ENCODE data around the gene SLC2A13.
"Not testable (repeated sequence)": the region's sequence is repeated elsewhere in the genome, so short reads cannot be mapped to it uniquely, and the experiment has no call there.

Gene SLC2A13

DNA sequence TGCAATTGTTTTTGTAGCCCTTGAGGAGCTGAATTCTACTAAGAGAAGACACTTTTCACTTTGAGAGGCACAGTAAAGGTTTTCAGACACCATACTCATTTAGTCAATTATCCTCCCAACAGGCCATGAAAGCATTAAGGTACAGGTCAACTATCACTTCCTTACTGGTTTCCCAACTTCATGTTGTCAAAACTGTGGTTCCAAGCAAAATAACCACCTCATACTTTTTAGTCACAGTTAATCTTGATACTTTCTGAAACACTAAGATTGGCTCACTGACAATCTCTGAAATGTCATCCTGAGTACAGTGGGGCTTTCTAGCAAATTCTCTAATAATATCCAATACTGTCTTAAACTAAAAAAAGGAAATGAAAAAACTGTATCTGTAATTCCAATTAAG lies 71.7 kb downstream of the SLC2A13 start:
- DNase-seq (ENCODE audit: low read depth) = no peak
- TF ChIP-seq, protein P1, sequence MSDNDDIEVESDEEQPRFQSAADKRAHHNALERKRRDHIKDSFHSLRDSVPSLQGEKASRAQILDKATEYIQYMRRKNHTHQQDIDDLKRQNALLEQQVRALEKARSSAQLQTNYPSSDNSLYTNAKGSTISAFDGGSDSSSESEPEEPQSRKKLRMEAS (IDR thresholded peaks at IDR 0.05; ENCODE audit: low read depth, low read length) = no peak
- no peak for TF ChIP-seq CTCF (IDR thresholded peaks at IDR 0.05; ENCODE audit: low read depth, low read length)
- H3K4me3 ChIP-seq (ENCODE audit: low read depth, low read length) = no peak overlapping the region

GRCh38 chr12:40033242-40033630 lies 72.6 kb downstream of the SLC2A13 start:
- no peak for DNase-seq (ENCODE audit: low read depth)
- TF ChIP-seq CTCF (IDR thresholded peaks at IDR 0.05; ENCODE audit: low read depth, low read length) (no peak), POLR2A (IDR thresholded peaks at IDR 0.05; ENCODE audit: extremely low read depth, insufficient read length) (no peak), MYC (IDR thresholded peaks at IDR 0.05; ENCODE audit: low read depth, low read length) (no peak)
- TF ChIP-seq, protein P1 (IDR thresholded peaks at IDR 0.05; ENCODE audit: low read depth, low read length) = no peak
- H3K4me3 ChIP-seq (ENCODE audit: low read depth, low read length) = no peak overlapping the region

- H3K4me3 ChIP-seq (ENCODE audit: low read depth, low read length) = no peak overlapping the region
- TF ChIP-seq, protein P1 (IDR thresholded peaks at IDR 0.05; ENCODE audit: low read depth, low read length) = no peak
- TF ChIP-seq POLR2A (IDR thresholded peaks at IDR 0.05; ENCODE audit: extremely low read depth, insufficient read length) (no peak), MYC (IDR thresholded peaks at IDR 0.05; ENCODE audit: low read depth, low read length) (no peak), CTCF (IDR thresholded peaks at IDR 0.05; ENCODE audit: low read depth, low read length) (no peak)
- no peak for DNase-seq (ENCODE audit: low read depth)
These were observed 73.2 kb downstream of the SLC2A13 start for GRCh38 chr12:40032433-40033241.

GRCh38 chr12:40031965-40032364 lies 73.9 kb downstream of the SLC2A13 start:
- DNase-seq (ENCODE audit: low read depth) = no peak
- no peak overlapping the region for H3K4me3 ChIP-seq (ENCODE audit: low read depth, low read length)
- no peak for TF ChIP-seq MYC (IDR thresholded peaks at IDR 0.05; ENCODE audit: low read depth, low read length)

DNA sequence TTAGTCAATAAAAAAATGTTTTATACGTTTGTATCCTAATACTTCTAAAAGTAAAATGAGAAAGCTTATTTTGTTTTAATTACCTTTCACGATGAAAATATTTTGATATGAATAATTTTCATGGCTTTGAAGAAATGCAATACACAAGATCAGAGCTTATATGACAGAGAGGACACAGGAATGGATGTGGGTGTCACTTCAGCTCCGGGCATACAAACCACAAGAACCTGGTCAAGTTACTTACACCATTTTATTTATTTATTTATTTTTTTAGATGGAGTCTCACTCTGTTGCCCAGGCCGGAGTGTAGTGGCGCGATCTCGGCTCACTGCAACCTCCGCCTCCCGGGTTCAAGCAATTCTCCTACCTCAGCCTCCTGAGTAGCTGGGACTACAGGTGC lies 74.9 kb downstream of the SLC2A13 start:
- DNase-seq (ENCODE audit: low read depth); H3K4me3 ChIP-seq (ENCODE audit: low read depth, low read length): not testable (repeated sequence)

DNA sequence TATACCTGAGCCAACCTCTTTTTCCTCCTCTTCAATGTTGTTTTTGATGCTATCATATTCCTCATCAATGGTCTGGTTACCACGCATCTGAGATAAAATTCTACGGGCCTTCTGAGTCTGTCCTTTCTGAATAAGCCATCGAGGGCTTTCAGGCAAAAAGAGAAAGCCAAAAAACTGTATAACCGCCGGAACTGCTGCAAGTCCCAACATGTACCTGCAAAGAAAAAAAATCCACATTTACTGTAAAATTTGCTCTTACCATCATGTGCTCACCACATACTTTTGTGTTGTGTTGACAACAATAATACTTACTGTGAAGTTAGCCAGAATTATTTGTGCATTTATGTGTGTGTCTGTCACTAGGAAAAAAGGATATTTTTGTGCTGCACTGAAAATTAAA lies 77.6 kb downstream of the SLC2A13 start:
- DNase-seq (ENCODE audit: low read depth) = no peak
- TF ChIP-seq CTCF (IDR thresholded peaks at IDR 0.05; ENCODE audit: low read depth, low read length) (no peak), MYC (IDR thresholded peaks at IDR 0.05; ENCODE audit: low read depth, low read length) (no peak), POLR2A (IDR thresholded peaks at IDR 0.05; ENCODE audit: extremely low read depth, insufficient read length) (no peak)
- TF ChIP-seq, protein P1 (IDR thresholded peaks at IDR 0.05; ENCODE audit: low read depth, low read length) = no peak
- no peak overlapping the region for H3K4me3 ChIP-seq (ENCODE audit: low read depth, low read length)

GRCh38 chr12:40022850-40023249 lies 83.0 kb downstream of the SLC2A13 start:
- no peak for DNase-seq (ENCODE audit: low read depth)
- TF ChIP-seq MYC (IDR thresholded peaks at IDR 0.05; ENCODE audit: low read depth, low read length) (no peak), POLR2A (IDR thresholded peaks at IDR 0.05; ENCODE audit: extremely low read depth, insufficient read length) (no peak), CTCF (IDR thresholded peaks at IDR 0.05; ENCODE audit: low read depth, low read length) (no peak)
- TF ChIP-seq, protein P1 (IDR thresholded peaks at IDR 0.05; ENCODE audit: low read depth, low read length) = no peak
- H3K4me3 ChIP-seq (ENCODE audit: low read depth, low read length) = no peak overlapping the region

All from NB4 (cell line).